Neuronal stem cell (in vitro differentiated cells): ENCODE results near the gene B3GAT3.

ENCODE experiments used
- DNase-seq: peaks from one replicate; pipeline ENCODE4 v3.0.0-alpha.2; 2013; ENCODE audit warnings: low spot score
- H2AFZ ChIP-seq: one replicate; pipeline ENCODE4 v1.6.1; 2013; ENCODE audit warnings: mild to moderate bottlenecking, low read length, inconsistent platforms
- H2AK5ac ChIP-seq: 2 replicates; pipeline ENCODE4 v1.6.1; 2013; ENCODE audit warnings: low read depth, mild to moderate bottlenecking, inconsistent platforms, low read length, moderate library complexity, mixed read lengths
- H2BK120ac ChIP-seq: 2 replicates; pipeline ENCODE4 v1.6.1; 2013; ENCODE audit warnings: low read depth, mild to moderate bottlenecking, inconsistent platforms, low read length, moderate library complexity, mixed read lengths
- H2BK12ac ChIP-seq: one replicate; pipeline ENCODE4 v1.6.1; 2013; ENCODE audit warnings: low read length, inconsistent platforms
- H2BK15ac ChIP-seq: 2 replicates; pipeline ENCODE4 v1.6.1; 2013; ENCODE audit warnings: mild to moderate bottlenecking, low read length, inconsistent platforms, mixed read lengths
- H2BK5ac ChIP-seq: one replicate; pipeline ENCODE4 v1.6.1; 2013; ENCODE audit warnings: inconsistent platforms, mild to moderate bottlenecking, low read length, moderate library complexity
- H3K14ac ChIP-seq: one replicate; pipeline ENCODE4 v1.6.1; 2013; ENCODE audit warnings: low read length, inconsistent platforms
- H3K18ac ChIP-seq: 2 replicates; pipeline ENCODE4 v1.6.1; 2013; ENCODE audit warnings: low read length, inconsistent platforms
- H3K23ac ChIP-seq: 2 replicates; pipeline ENCODE4 v1.6.1; 2013; ENCODE audit warnings: low read depth, mild to moderate bottlenecking, mixed read lengths, low read length, inconsistent platforms; ENCODE audit not compliant: poor library complexity
- H3K27ac ChIP-seq: replicated peaks from 3 replicates; pipeline ENCODE4 v1.5.1; 2013; ENCODE audit warnings: low read length, inconsistent platforms
- H3K27me3 ChIP-seq, 3 experiments: 2 replicates each; pipeline ENCODE4 v1.6.1; 2013; ENCODE audit warnings: low read length in 3 of 3, mild to moderate bottlenecking in 2 of 3, inconsistent platforms in 1 of 3, low read depth in 1 of 3, mixed read lengths in 1 of 3, moderate library complexity in 1 of 3; ENCODE audit not compliant: control insufficient read depth in 3 of 3, insufficient read depth in 3 of 3
- H3K36me3 ChIP-seq, 2 donors: replicated peaks in 1 of 2; 2 replicates each; pipeline ENCODE4 v1.6.1; 2013; ENCODE audit warnings: low read length in 2 of 2; ENCODE audit not compliant: control insufficient read depth in 2 of 2, insufficient read depth in 2 of 2
- H3K4ac ChIP-seq: 2 replicates; pipeline ENCODE4 v1.6.1; 2013; ENCODE audit warnings: inconsistent platforms, mild to moderate bottlenecking, low read length, moderate library complexity
- H3K4me1 ChIP-seq, 2 donors: 1 replicate in 1 of 2; 2 replicates in 1 of 2; pipeline ENCODE4 v1.6.1; 2013; ENCODE audit warnings: low read length in 2 of 2, low read depth in 1 of 2; ENCODE audit not compliant: control insufficient read depth in 2 of 2, insufficient read depth in 1 of 2
- H3K4me2 ChIP-seq: one replicate; pipeline ENCODE4 v1.6.1; 2013; ENCODE audit warnings: mild to moderate bottlenecking, low read length, inconsistent platforms; ENCODE audit not compliant: insufficient read depth, poor library complexity, severe bottlenecking
- H3K4me3 ChIP-seq, 2 donors: 2 replicates each; pipeline ENCODE4 v1.5.1; 2013; ENCODE audit warnings: low read length in 2 of 2, mild to moderate bottlenecking in 2 of 2, inconsistent platforms in 1 of 2, moderate library complexity in 1 of 2
- H3K79me1 ChIP-seq: one replicate; pipeline ENCODE4 v1.6.1; 2013; ENCODE audit warnings: low read depth, mild to moderate bottlenecking, inconsistent platforms, low read length, moderate library complexity
- H3K9ac ChIP-seq: one replicate; pipeline ENCODE4 v1.6.1; 2013; ENCODE audit warnings: mild to moderate bottlenecking, low read depth, low read length, inconsistent platforms; ENCODE audit not compliant: poor library complexity
- H3K9me3 ChIP-seq, 2 donors: replicated peaks in 1 of 2; 2 replicates each; pipeline versions ENCODE3 to v1.6.1; 2013; ENCODE audit warnings: low read length in 2 of 2, mild to moderate bottlenecking in 2 of 2, inconsistent platforms in 1 of 2, low read depth in 1 of 2, mixed read lengths in 1 of 2, moderate library complexity in 1 of 2; ENCODE audit not compliant: control insufficient read depth in 2 of 2, insufficient read depth in 1 of 2
- H4K8ac ChIP-seq: one replicate; pipeline ENCODE4 v1.6.1; 2013; ENCODE audit warnings: low read depth, mild to moderate bottlenecking, inconsistent platforms, low read length, moderate library complexity
- H4K91ac ChIP-seq: one replicate; pipeline ENCODE4 v1.6.1; 2013; ENCODE audit warnings: low read length, low read depth, mild to moderate bottlenecking, inconsistent platforms; ENCODE audit not compliant: poor library complexity
- WGBS, 2 donors: extraction: QIAGEN DNeasy Blood & Tissue Kit; methylation state at CpG; one replicate each; pipeline ENCODE4 v1.1.7; 2013; ENCODE audit warnings: missing lambda C conversion rate in 2 of 2, mixed read lengths in 1 of 2; ENCODE audit not compliant: insufficient read length in 2 of 2, insufficient replicate concordance in 1 of 2; ENCODE audit errors: extremely low coverage in 2 of 2; 5-methylcytosine and 5-hydroxymethylcytosine counted together

Gene B3GAT3

DNA sequence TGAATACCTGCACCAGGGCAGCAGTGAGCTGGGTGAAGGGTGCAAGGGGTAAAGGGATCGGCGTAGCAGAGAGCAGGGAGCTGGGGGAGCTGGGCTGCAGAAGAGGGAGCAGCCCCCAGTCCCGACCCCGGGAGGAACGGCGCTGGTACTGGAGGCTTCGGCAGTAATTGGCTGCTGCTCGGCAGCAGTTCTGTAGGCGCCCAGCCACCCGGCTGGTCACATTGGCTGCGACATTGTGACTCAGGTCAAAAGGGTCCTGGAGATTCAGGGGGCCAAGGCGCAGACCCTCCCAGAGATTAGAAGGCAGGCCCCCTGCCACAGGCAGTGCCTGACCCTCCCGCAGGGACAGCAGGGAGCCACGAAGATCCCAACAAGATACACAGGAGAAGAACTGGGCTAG lies 45.9 kb downstream of the B3GAT3 start:
- no peak overlapping the region for H2AK5ac ChIP-seq
- no peak overlapping the region for H3K23ac ChIP-seq
- no peaks in the 10 kb centered on the region for H3K9me3 ChIP-seq
- no peak for DNase-seq
- no peak overlapping the region for H2BK5ac ChIP-seq
- H2AFZ ChIP-seq, result no peak overlapping the region
- H3K4me3 ChIP-seq, result no peak overlapping the region
- no peak overlapping the region for H3K14ac ChIP-seq
- H3K4me1 ChIP-seq, result peaks cover 7 to 15% of the 10 kb centered on the region in 2 donors
- H3K18ac ChIP-seq, result no peak overlapping the region
- H2BK120ac ChIP-seq, result no peak overlapping the region
- peaks cover 34 to 80% of the 10 kb centered on the region in 2 donors for H3K36me3 ChIP-seq
- no peak overlapping the region for H4K8ac ChIP-seq
- no peak overlapping the region for H3K9ac ChIP-seq
- H3K79me1 ChIP-seq, result peaks cover 10% of the 10 kb centered on the region
- no peaks in the 10 kb centered on the region for H3K27me3 ChIP-seq
- no peak overlapping the region for H2BK15ac ChIP-seq
- no peak overlapping the region for H2BK12ac ChIP-seq
- no peak overlapping the region for H4K91ac ChIP-seq
- no peak overlapping the region for H3K4me2 ChIP-seq
- H3K4ac ChIP-seq, result no peak overlapping the region
- no CpG with 5 or more reads among the region's 14 CpGs for WGBS, 2 donors
- H3K27ac ChIP-seq, result no peak overlapping the region

DNA sequence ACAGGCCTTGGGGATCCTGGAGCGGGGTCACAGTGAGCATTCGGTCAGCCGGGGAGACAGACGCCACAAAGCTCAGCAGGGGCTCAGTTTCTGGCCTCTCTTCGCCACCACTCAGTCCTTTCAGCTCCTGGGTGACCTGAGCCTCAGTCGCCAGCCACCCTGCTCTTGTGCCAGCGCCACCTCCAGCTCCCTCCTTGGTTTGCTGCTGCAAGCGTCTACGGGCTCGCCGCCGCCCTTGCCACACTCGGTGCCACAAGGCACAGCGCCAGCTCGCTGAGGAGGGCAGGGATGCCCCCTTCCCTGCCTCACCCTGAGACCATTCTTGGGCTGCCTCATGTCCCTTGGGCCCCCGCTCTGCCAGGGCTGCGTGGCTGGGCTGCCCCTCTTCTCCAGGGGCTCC lies 46.6 kb downstream of the B3GAT3 start:
- Histone ChIP-seq H2AFZ (no peak overlapping the region), H3K23ac (no peak overlapping the region), H2BK5ac (no peak overlapping the region), H2BK120ac (no peak overlapping the region), H3K4me3 (peak overlapping the region in 1 of 2 donors; percentile 94), H3K4me1 (peaks cover 7 to 15% of the 10 kb centered on the region in 2 donors), H4K8ac (peak overlapping the region; percentile 95), H4K91ac (no peak overlapping the region), H3K18ac (no peak overlapping the region), H3K36me3 (peaks cover 40 to 84% of the 10 kb centered on the region in 2 donors), H3K27ac (no peak overlapping the region), H3K9ac (peak overlapping the region; percentile 34), H3K4ac (no peak overlapping the region), H3K27me3 (no peaks in the 10 kb centered on the region), H2BK12ac (peak overlapping the region; percentile 35), H2AK5ac (no peak overlapping the region), H2BK15ac (no peak overlapping the region), H3K4me2 (no peak overlapping the region), H3K9me3 (no peaks in the 10 kb centered on the region), H3K14ac (peak overlapping the region; percentile 86), H3K79me1 (peaks cover 10% of the 10 kb centered on the region)
- no peak for DNase-seq
- no CpG with 5 or more reads among the region's 17 CpGs for WGBS, 2 donors

DNA sequence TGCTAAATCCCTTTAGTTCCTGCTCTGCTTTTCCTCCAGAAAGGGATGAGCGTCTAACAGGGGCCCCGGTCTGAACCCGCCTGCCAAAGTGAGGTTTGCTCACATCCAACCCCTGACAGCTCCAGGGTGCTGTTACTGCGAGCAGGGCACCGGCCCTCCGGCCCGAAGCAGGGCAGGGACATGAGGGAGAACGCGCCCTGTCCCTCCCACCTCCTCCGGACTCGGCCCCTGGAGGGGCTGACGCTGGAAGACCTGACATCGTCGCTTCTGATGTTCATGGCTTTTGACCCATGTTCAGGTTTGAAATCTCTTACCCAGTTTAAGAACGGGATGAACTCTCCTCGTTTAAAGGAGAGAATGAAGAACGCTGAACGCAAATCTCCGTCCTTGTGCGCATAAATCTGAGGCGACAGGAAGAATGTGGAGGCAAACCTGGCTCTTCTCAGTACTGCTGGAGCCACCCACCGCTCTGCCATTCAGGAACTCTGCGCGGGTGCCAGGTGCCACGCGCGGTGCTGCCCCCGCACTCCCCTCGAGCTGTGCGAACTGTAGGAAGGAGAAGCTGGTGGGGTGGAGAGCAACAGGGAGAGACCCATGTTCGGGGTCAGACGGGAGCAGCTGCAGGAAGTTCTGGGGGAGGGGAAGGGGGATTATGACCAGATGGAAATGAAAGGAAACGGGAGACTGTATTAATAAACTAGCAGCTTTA lies 47.3 kb downstream of the B3GAT3 start:
- no peak overlapping the region for H2BK5ac ChIP-seq

DNA sequence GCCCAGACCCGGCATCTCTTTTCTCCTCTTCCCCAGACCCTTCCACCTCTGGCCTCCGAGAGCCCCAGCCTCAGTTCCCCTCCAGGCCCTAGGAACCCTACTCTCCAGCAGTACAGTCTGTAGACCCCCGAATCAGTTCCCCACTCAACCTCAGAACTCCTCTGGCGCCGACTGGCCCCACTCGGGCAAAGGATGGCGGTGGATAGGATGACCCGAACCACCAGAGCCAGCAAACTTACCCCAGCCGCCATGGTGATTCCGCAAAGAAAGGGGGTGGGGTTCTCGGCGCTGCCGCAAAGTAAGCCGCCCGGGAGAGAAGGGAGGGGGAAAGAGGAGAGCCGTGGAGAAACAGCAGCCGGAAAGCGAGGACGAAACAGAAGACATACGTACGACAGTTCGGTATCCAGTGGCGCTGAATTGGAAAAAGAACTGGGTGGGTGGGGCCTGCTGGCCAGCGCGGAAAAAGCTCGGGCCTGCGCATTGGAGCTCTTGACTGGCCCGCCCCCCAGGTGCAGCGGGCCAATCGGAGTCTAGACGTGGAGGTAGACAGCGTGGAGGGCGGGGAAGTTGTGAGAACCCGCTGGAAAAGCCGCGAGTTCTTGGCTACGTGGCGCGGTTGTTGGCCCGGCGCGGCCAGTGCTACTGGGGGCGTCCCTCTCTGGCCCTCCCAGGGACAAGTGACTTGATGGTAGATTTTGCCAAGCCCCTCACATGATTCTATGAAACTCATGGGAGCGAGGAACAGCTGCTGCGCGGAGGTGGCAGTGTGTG lies 48.0 kb downstream of the B3GAT3 start, which contains the start of gene EEF1G:
Gene EEF1G, minus strand, starts transcription at position 300 of the 771 bp plus-strand sequence. Its CDS starts 49 bp downstream, at position 251.
- peaks cover 7 to 15% of the 10 kb centered on the region in 2 donors for H3K4me1 ChIP-seq
- peak within 1 kb of the TSS; percentile 24 for H4K8ac ChIP-seq
- peak within 1 kb of the TSS; percentile 67 for H3K14ac ChIP-seq
- peak within 1 kb of the TSS; percentile 83 for H3K4me2 ChIP-seq
- H2BK5ac ChIP-seq, result peak within 1 kb of the TSS; percentile 69
- H2BK120ac ChIP-seq, result no peak within 1 kb of the TSS
- peak within 1 kb of the TSS; percentile 93 for H3K9ac ChIP-seq
- peak within 1 kb of the TSS; percentile 94 for H3K18ac ChIP-seq
- H3K36me3 ChIP-seq, result peaks cover 41 to 84% of the 10 kb centered on the region in 2 donors
- H3K4me3 ChIP-seq, result peak within 1 kb of the TSS; percentile 91 to 94
- peak within 1 kb of the TSS; percentile 42 for H3K27ac ChIP-seq
- H4K91ac ChIP-seq, result peak within 1 kb of the TSS; percentile 47
- peak; percentile 99 for DNase-seq
- H3K9me3 ChIP-seq, result no peaks in the 10 kb centered on the region
- peak within 1 kb of the TSS; percentile 86 for H3K23ac ChIP-seq
- peak within 1 kb of the TSS; percentile 91 for H2AFZ ChIP-seq
- no peaks in the 10 kb centered on the region for H3K27me3 ChIP-seq
- no peak within 1 kb of the TSS for H2BK12ac ChIP-seq
- no CpG with 5 or more reads among the region's 46 CpGs for WGBS, 2 donors
- H2BK15ac ChIP-seq, result no peak within 1 kb of the TSS
- peaks cover 10% of the 10 kb centered on the region for H3K79me1 ChIP-seq
- peak within 1 kb of the TSS; percentile 77 for H2AK5ac ChIP-seq
- H3K4ac ChIP-seq, result no peak within 1 kb of the TSS

More for the DNA sequence above, 47.3 kb downstream of the B3GAT3 start:
- no peak overlapping the region for H3K23ac ChIP-seq
- H3K27me3 ChIP-seq, result no peaks in the 10 kb centered on the region
- peaks cover 42 to 84% of the 10 kb centered on the region in 2 donors for H3K36me3 ChIP-seq
- DNase-seq, result no peak
- peak overlapping the region; percentile 83 for H3K4me2 ChIP-seq
- no peak overlapping the region for H2BK15ac ChIP-seq
- peak overlapping the region; percentile 42 for H3K27ac ChIP-seq
- no peak overlapping the region for H3K4ac ChIP-seq
- peak overlapping the region; percentile 82 for H3K9ac ChIP-seq
- H2BK120ac ChIP-seq, result no peak overlapping the region
- peak overlapping the region; percentile 24 for H4K8ac ChIP-seq
- peak overlapping the region; percentile 84 to 94 for H3K4me3 ChIP-seq
- no peak overlapping the region for H3K14ac ChIP-seq
- no peaks in the 10 kb centered on the region for H3K9me3 ChIP-seq
- H3K79me1 ChIP-seq, result peaks cover 10% of the 10 kb centered on the region
- WGBS, 2 donors, result no CpG with 5 or more reads among the region's 33 CpGs
- H2BK12ac ChIP-seq, result no peak overlapping the region
- peak overlapping the region; percentile 66 for H3K18ac ChIP-seq
- no peak overlapping the region for H2AK5ac ChIP-seq
- peak overlapping the region; percentile 47 for H4K91ac ChIP-seq
- H2AFZ ChIP-seq, result peak overlapping the region; percentile 91
- peaks cover 7 to 15% of the 10 kb centered on the region in 2 donors for H3K4me1 ChIP-seq
